IPS-18c (cell line): ENCODE measurements around the gene EXOC4.

Experiments used
- H3K4me3 ChIP-seq: 2 replicates; pipeline ENCODE4 v1.7.0; 2013; ENCODE audit warnings: low read depth, mild to moderate bottlenecking, low read length, moderate library complexity; ENCODE audit not compliant: insufficient read depth
- H3K9me3 ChIP-seq: one replicate; pipeline ENCODE4 v1.6.1; 2013; ENCODE audit warnings: mild to moderate bottlenecking, low read length, moderate library complexity; ENCODE audit not compliant: control insufficient read depth, insufficient read depth

The EXOC4 gene

GRCh38 chr7:133822001-133822641 lies 569.2 kb downstream of the EXOC4 start:
- no peak overlapping the region for H3K4me3 ChIP-seq

GRCh38 chr7:133822868-133823552 lies 570.1 kb downstream of the EXOC4 start:
- Histone ChIP-seq H3K9me3 (no peaks in the 10 kb centered on the region), H3K4me3 (no peak overlapping the region)

More at GRCh38 chr7:133822001-133822641, 569.2 kb downstream of the EXOC4 start:
- no peaks in the 10 kb centered on the region for H3K9me3 ChIP-seq

- Histone ChIP-seq H3K4me3 (no peak overlapping the region), H3K9me3 (no peaks in the 10 kb centered on the region)
Observed at GRCh38 chr7:133824132-133824531, 571.3 kb downstream of the EXOC4 start.

GRCh38 chr7:133827707-133828623 lies 575.1 kb downstream of the EXOC4 start:
- Histone ChIP-seq H3K4me3 (no peak overlapping the region), H3K9me3 (no peaks in the 10 kb centered on the region)

- no peaks in the 10 kb centered on the region for H3K9me3 ChIP-seq
- no peak overlapping the region for H3K4me3 ChIP-seq
Observed at GRCh38 chr7:133828906-133829305, 576.0 kb downstream of the EXOC4 start.

- H3K4me3 ChIP-seq, result no peak overlapping the region
Observed at GRCh38 chr7:133829336-133829897, 576.5 kb downstream of the EXOC4 start.

GRCh38 chr7:133830081-133830480 lies 577.2 kb downstream of the EXOC4 start:
- H3K9me3 ChIP-seq, result peaks cover 3% of the 10 kb centered on the region
- H3K4me3 ChIP-seq, result no peak overlapping the region

More at GRCh38 chr7:133829336-133829897, 576.5 kb downstream of the EXOC4 start:
- H3K9me3 ChIP-seq, result peaks cover 3% of the 10 kb centered on the region

GRCh38 chr7:133836666-133837065 lies 583.8 kb downstream of the EXOC4 start:
- Histone ChIP-seq H3K4me3 (no peak overlapping the region), H3K9me3 (peaks cover 3% of the 10 kb centered on the region)

GRCh38 chr7:133837224-133837623 lies 584.3 kb downstream of the EXOC4 start:
- no peak overlapping the region for H3K4me3 ChIP-seq
- H3K9me3 ChIP-seq, result peaks cover 3% of the 10 kb centered on the region

GRCh38 chr7:133839121-133839520 lies 586.2 kb downstream of the EXOC4 start:
- no peak overlapping the region for H3K4me3 ChIP-seq
- peaks cover 2% of the 10 kb centered on the region for H3K9me3 ChIP-seq

GRCh38 chr7:133843341-133843740 lies 590.5 kb downstream of the EXOC4 start:
- Histone ChIP-seq H3K4me3 (no peak overlapping the region), H3K9me3 (no peaks in the 10 kb centered on the region)

GRCh38 chr7:133845005-133845404 lies 592.1 kb downstream of the EXOC4 start:
- Histone ChIP-seq H3K4me3 (no peak overlapping the region), H3K9me3 (no peaks in the 10 kb centered on the region)

GRCh38 chr7:133846203-133846945 lies 593.5 kb downstream of the EXOC4 start:
- no peaks in the 10 kb centered on the region for H3K9me3 ChIP-seq
- no peak overlapping the region for H3K4me3 ChIP-seq

GRCh38 chr7:133850497-133851280 lies 597.8 kb downstream of the EXOC4 start:
- H3K9me3 ChIP-seq, result no peaks in the 10 kb centered on the region

GRCh38 chr7:133851411-133851810 lies 598.5 kb downstream of the EXOC4 start:
- H3K4me3 ChIP-seq, result no peak overlapping the region
- no peaks in the 10 kb centered on the region for H3K9me3 ChIP-seq

More at GRCh38 chr7:133850497-133851280, 597.8 kb downstream of the EXOC4 start:
- H3K4me3 ChIP-seq, result no peak overlapping the region

GRCh38 chr7:133853706-133854276 lies 600.9 kb downstream of the EXOC4 start:
- no peak overlapping the region for H3K4me3 ChIP-seq
- H3K9me3 ChIP-seq, result no peaks in the 10 kb centered on the region
